Measurements from ENCODE around the gene WDR26. TPM values are rescaled to one million over a fixed set of nuclear protein-coding genes. Genes with fewer than 3 reads are reported as not detected.

WDR26 gene
- polyA plus RNA-seq, 1 experiment: 17.3 TPM

DNA sequence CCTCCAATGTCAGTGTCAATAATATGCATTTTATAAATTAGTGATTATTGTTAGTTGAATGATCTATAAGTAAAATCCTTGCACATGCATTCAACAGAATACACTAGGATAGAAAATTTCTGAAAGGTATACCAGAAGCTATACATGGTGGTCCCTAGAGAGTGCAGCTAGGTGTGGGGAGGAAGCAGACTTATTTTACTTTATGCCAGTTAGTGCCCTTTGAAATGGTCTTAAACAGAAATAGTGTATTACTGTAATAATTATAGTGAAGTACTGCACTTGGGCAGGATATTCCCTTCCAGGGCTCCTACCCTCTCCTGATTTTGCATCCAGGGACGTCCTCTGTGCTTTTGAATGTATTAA is 23.2 kb upstream of the WDR26 start:
- CTCF ChIA-PET: interaction anchor here (0.6 to 2.8 kb wide), 22 partner anchors 8 to 931 kb away, joined by 3 to 15 read pairs (median 4); partner anchors contain the start of gene WDR26

DNA sequence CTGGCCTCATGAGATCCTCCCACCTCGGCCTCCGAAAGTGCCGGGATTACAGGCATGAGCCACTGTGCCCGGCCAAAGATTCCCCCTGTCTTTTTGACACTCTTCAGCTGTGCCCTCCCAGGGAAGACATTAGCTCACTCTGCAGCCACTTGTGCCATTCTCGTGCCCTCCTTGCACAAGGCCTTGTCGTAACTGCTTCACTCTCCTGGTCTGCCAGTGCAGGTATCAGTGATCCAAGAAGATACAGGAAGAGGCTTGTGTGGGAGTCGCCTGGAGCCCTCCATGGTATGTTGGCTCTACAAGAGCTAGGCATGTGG is 22.0 kb upstream of the WDR26 start:
- ChIA-PET CTCF (interaction anchor here (0.7 to 2.8 kb wide), 10 partner anchors 8 to 466 kb away, joined by 3 to 15 read pairs (median 6); partner anchors contain the start of genes NVL and WDR26), POLR2A (interaction anchor here (0.6 kb wide), 1 partner anchor 21 kb away, joined by 3 read pairs; no protein-coding TSS in a partner anchor)
- H3K4me3 ChIP-seq (ENCODE audit: low read depth, low read length): no peak overlapping the region
- DNase-seq (ENCODE audit: low read depth): no peak
- H3K36me3 ChIP-seq (ENCODE audit: control insufficient read depth, insufficient read depth, low read length): no peaks in the 10 kb centered on the region
- H3K27me3 ChIP-seq (ENCODE audit: control insufficient read depth, insufficient read depth, low read length): no peaks in the 10 kb centered on the region
- TF ChIP-seq, protein P1, sequence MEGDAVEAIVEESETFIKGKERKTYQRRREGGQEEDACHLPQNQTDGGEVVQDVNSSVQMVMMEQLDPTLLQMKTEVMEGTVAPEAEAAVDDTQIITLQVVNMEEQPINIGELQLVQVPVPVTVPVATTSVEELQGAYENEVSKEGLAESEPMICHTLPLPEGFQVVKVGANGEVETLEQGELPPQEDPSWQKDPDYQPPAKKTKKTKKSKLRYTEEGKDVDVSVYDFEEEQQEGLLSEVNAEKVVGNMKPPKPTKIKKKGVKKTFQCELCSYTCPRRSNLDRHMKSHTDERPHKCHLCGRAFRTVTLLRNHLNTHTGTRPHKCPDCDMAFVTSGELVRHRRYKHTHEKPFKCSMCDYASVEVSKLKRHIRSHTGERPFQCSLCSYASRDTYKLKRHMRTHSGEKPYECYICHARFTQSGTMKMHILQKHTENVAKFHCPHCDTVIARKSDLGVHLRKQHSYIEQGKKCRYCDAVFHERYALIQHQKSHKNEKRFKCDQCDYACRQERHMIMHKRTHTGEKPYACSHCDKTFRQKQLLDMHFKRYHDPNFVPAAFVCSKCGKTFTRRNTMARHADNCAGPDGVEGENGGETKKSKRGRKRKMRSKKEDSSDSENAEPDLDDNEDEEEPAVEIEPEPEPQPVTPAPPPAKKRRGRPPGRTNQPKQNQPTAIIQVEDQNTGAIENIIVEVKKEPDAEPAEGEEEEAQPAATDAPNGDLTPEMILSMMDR (IDR thresholded peaks at IDR 0.05; ENCODE audit: insufficient read depth, low read depth, low read length): no peak

More for the DNA sequence above, 23.2 kb upstream of the WDR26 start:
- no peak overlapping the region for H3K4me3 ChIP-seq (ENCODE audit: low read depth, low read length)
- TF ChIP-seq, protein P1 (IDR thresholded peaks at IDR 0.05; ENCODE audit: insufficient read depth, low read depth, low read length): no peak
- no peaks in the 10 kb centered on the region for H3K36me3 ChIP-seq (ENCODE audit: control insufficient read depth, insufficient read depth, low read length)
- no peaks in the 10 kb centered on the region for H3K27me3 ChIP-seq (ENCODE audit: control insufficient read depth, insufficient read depth, low read length)
- no peak for DNase-seq (ENCODE audit: low read depth)
- POLR2A ChIA-PET: no interaction called here

DNA sequence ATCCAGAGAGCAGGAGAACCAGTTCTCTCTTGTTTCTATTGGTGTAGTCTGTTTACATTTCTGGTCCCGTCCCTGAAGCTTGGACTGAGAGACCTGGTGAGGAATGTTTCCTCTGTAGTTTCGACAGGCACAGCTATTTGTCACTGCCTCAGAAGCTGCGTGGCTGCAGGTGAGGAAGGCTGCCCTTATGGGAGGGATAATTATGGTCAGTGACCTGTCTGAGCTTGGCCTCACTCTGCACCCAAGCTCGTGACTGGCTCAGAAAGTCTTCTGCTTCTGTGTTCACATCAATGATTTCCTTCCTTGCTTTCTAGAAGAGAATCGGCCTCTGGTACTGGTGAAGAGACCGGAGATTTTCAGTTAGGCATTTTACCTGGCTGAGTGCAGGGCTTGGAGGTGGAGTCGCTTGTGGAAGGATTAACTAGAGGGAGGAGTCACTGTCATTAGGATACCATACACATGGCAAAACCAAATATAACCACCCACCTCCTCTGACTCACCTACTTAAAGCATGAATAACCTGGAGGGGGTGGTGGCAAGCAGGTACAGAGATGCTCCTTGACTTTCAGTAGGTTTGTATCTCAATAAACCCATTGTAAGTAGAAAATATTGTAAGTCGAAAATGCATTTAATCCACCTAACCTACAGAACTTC is 19.9 kb upstream of the WDR26 start:
- Histone ChIP-seq H3K36me3 (ENCODE audit: control insufficient read depth, insufficient read depth, low read length) (no peaks in the 10 kb centered on the region), H3K4me3 (ENCODE audit: low read depth, low read length) (no peak overlapping the region), H3K27me3 (ENCODE audit: control insufficient read depth, insufficient read depth, low read length) (no peaks in the 10 kb centered on the region)
- ChIA-PET POLR2A (no interaction called here), CTCF (no interaction called here)
- TF ChIP-seq, protein P1 (IDR thresholded peaks at IDR 0.05; ENCODE audit: insufficient read depth, low read depth, low read length): no peak
- DNase-seq (ENCODE audit: low read depth): no peak

DNA sequence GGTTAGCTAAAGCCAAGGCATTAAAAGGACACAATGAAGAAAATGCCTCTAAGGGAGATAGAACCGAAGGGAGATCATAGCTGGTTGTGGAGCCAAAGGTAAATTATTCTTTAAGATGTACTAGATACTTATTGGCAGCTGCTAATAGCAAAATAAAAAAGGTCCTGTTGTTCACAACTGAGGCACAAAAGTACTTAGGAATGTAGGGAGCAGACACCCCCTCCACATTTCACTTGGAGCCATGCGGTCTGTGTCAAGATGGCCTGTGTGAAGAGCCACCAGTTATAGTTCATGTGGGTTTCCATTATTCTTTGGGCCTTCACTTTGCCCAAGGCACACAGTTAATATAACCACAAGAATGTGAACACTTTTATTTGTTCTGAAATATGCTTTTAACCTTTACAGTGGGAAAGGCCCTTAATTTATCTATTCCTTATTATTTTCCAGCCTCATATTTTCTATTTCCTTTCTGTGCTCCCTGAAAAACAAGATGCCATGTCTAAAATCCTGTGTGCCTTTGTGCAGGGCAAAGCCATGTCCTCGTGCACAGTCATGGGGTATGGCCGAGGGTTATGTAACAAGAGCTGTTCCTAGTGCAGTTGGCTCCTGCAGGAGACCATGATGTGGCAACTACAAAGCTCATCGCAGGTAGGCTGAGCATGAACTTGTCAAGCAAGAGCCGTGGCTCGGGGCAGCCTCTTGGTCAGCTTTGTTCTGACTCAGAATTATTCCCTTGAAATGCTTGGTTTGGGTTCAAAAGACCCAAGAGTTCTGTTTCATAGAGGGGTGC is 16.2 kb upstream of the WDR26 start:
- CTCF ChIA-PET: interaction anchor here (1.1 kb wide), 1 partner anchor 8 kb away, joined by 5 read pairs; no protein-coding TSS in a partner anchor
- TF ChIP-seq, protein P1 (IDR thresholded peaks at IDR 0.05; ENCODE audit: insufficient read depth, low read depth, low read length): no peak
- POLR2A ChIA-PET: interaction anchor here (0.7 kb wide), 1 partner anchor 107 kb away, joined by 3 read pairs; no protein-coding TSS in a partner anchor
- no peak for DNase-seq (ENCODE audit: low read depth)
- H3K36me3 ChIP-seq (ENCODE audit: control insufficient read depth, insufficient read depth, low read length): no peaks in the 10 kb centered on the region
- no peak overlapping the region for H3K4me3 ChIP-seq (ENCODE audit: low read depth, low read length)
- no peaks in the 10 kb centered on the region for H3K27me3 ChIP-seq (ENCODE audit: control insufficient read depth, insufficient read depth, low read length)

DNA sequence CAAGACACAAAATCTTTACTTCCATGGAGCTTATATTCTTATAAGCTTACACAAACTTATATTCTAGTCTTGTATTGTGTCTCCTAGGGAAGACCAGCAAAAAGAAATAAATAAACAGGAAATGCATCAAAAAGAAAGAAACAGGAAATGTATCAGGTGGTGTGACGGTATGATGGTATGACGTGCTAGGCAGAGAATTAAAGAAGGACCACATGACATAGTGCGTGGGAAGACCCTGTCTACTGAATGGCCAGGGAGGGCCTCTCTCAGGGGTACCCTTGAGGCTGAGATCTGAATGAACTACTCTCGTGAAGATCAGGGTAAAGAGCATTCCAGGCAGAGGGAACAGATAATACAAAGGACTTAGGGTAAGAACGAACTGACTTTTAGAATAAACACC is 15.6 kb upstream of the WDR26 start:
- Histone ChIP-seq H3K4me3 (ENCODE audit: low read depth, low read length) (no peak overlapping the region), H3K27me3 (ENCODE audit: control insufficient read depth, insufficient read depth, low read length) (no peaks in the 10 kb centered on the region), H3K36me3 (ENCODE audit: control insufficient read depth, insufficient read depth, low read length) (no peaks in the 10 kb centered on the region)
- CTCF ChIA-PET: interaction anchor here (1.1 to 1.6 kb wide), 2 partner anchors 9 to 19 kb away, joined by 3 to 5 read pairs; no protein-coding TSS in a partner anchor
- no peak for DNase-seq (ENCODE audit: low read depth)
- TF ChIP-seq, protein P1 (IDR thresholded peaks at IDR 0.05; ENCODE audit: insufficient read depth, low read depth, low read length): no peak
- POLR2A ChIA-PET: no interaction called here

Data from BJ (cell line).